ENCODE data around the gene PUM1.
"Not testable (repeated sequence)": the region's sequence is repeated elsewhere in the genome, so short reads cannot be mapped to it uniquely, and the experiment has no call there.

PUM1 gene

GRCh38 chr1:30995990-30996612, 69.4 kb downstream of the PUM1 start:
- no peak for DNase-seq (ENCODE audit: low read depth)

- no peak for DNase-seq (ENCODE audit: low read depth)
Measured at GRCh38 chr1:30991862-30992606, 73.5 kb downstream of the PUM1 start.

GRCh38 chr1:30990591-30990990, 74.9 kb downstream of the PUM1 start:
- DNase-seq (ENCODE audit: low read depth) = no peak

GRCh38 chr1:30988045-30988444, 77.5 kb downstream of the PUM1 start:
- DNase-seq (ENCODE audit: low read depth) = no peak

- DNase-seq (ENCODE audit: low read depth) = no peak
Measured at GRCh38 chr1:30986755-30987154, 78.8 kb downstream of the PUM1 start.

GRCh38 chr1:30984991-30985503, 80.5 kb downstream of the PUM1 start:
- DNase-seq (ENCODE audit: low read depth) = no peak

- no peak for DNase-seq (ENCODE audit: low read depth)
Measured at GRCh38 chr1:30984165-30984889, 81.2 kb downstream of the PUM1 start.

- no peak for DNase-seq (ENCODE audit: low read depth)
Measured at GRCh38 chr1:30982937-30983336, 82.6 kb downstream of the PUM1 start.

GRCh38 chr1:30982431-30982830, 83.1 kb downstream of the PUM1 start:
- DNase-seq (ENCODE audit: low read depth) = no peak

GRCh38 chr1:30981172-30981571, 84.3 kb downstream of the PUM1 start:
- no peak for DNase-seq (ENCODE audit: low read depth)

GRCh38 chr1:30977511-30977910, 88.0 kb downstream of the PUM1 start:
- DNase-seq (ENCODE audit: low read depth) = no peak

GRCh38 chr1:30977105-30977504, 88.4 kb downstream of the PUM1 start:
- no peak for DNase-seq (ENCODE audit: low read depth)

- DNase-seq (ENCODE audit: low read depth) = peak; percentile 32
Measured at GRCh38 chr1:30976143-30976542, 89.4 kb downstream of the PUM1 start.

GRCh38 chr1:30975217-30975616, 90.3 kb downstream of the PUM1 start:
- no peak for DNase-seq (ENCODE audit: low read depth)

GRCh38 chr1:30974536-30974935, 91.0 kb downstream of the PUM1 start:
- no peak for DNase-seq (ENCODE audit: low read depth)

GRCh38 chr1:30972349-30972748, 93.2 kb downstream of the PUM1 start:
- DNase-seq (ENCODE audit: low read depth) = not testable (repeated sequence)

- no peak for DNase-seq (ENCODE audit: low read depth)
Measured at GRCh38 chr1:30971496-30971895, 94.0 kb downstream of the PUM1 start.

GRCh38 chr1:30969903-30970302, 95.6 kb downstream of the PUM1 start:
- DNase-seq (ENCODE audit: low read depth) = no peak

GRCh38 chr1:30968220-30968971, 97.1 kb downstream of the PUM1 start:
- no peak for DNase-seq (ENCODE audit: low read depth)

- DNase-seq (ENCODE audit: low read depth) = no peak
Measured at GRCh38 chr1:30966690-30967369, 98.7 kb downstream of the PUM1 start.

GRCh38 chr1:30965924-30966599, 99.5 kb downstream of the PUM1 start:
- no peak for DNase-seq (ENCODE audit: low read depth)

Data from GM04503 (cell line).